IPS-15b (cell line): ENCODE results near the gene PHC2.

Experiments
- H3K27me3 ChIP-seq: one replicate; pipeline ENCODE4 v1.6.1; 2013; ENCODE audit warnings: low read length; ENCODE audit not compliant: control insufficient read depth, insufficient read depth
- H3K36me3 ChIP-seq: one replicate; pipeline ENCODE4 v1.6.1; 2013; ENCODE audit warnings: low read length; ENCODE audit not compliant: control insufficient read depth, insufficient read depth
- H3K4me1 ChIP-seq: one replicate; pipeline ENCODE4 v1.6.1; 2013; ENCODE audit warnings: mild to moderate bottlenecking, low read length; ENCODE audit not compliant: control insufficient read depth, insufficient read depth
- H3K4me3 ChIP-seq: one replicate; pipeline ENCODE4 v1.5.1; 2013; ENCODE audit warnings: low read depth, low read length
- H3K9ac ChIP-seq: one replicate; pipeline ENCODE4 v1.6.1; 2013; ENCODE audit warnings: low read depth, mild to moderate bottlenecking, low read length
- H3K9me3 ChIP-seq: one replicate; pipeline ENCODE4 v1.6.1; 2013; ENCODE audit warnings: mild to moderate bottlenecking, low read length; ENCODE audit not compliant: control insufficient read depth, insufficient read depth

Gene PHC2

GRCh38 chr1:33361532-33362235 lies 69.2 kb downstream of the PHC2 start:
- no peak overlapping the region for H3K4me3 ChIP-seq

GRCh38 chr1:33360367-33360766 lies 70.5 kb downstream of the PHC2 start:
- H3K9ac ChIP-seq: no peak overlapping the region
- no peaks in the 10 kb centered on the region for H3K36me3 ChIP-seq
- peaks cover 28% of the 10 kb centered on the region for H3K27me3 ChIP-seq
- no peak overlapping the region for H3K4me3 ChIP-seq
- no peaks in the 10 kb centered on the region for H3K9me3 ChIP-seq
- peaks cover 33% of the 10 kb centered on the region for H3K4me1 ChIP-seq

More at GRCh38 chr1:33361532-33362235, 69.2 kb downstream of the PHC2 start:
- Histone ChIP-seq H3K36me3 (no peaks in the 10 kb centered on the region), H3K9me3 (no peaks in the 10 kb centered on the region), H3K27me3 (peaks cover 29% of the 10 kb centered on the region), H3K4me1 (peaks cover 33% of the 10 kb centered on the region), H3K9ac (no peak overlapping the region)

- Histone ChIP-seq H3K4me1 (peaks cover 33% of the 10 kb centered on the region), H3K27me3 (peaks cover 31% of the 10 kb centered on the region), H3K4me3 (no peak overlapping the region), H3K9ac (no peak overlapping the region), H3K9me3 (no peaks in the 10 kb centered on the region), H3K36me3 (no peaks in the 10 kb centered on the region)
Measured at GRCh38 chr1:33359931-33360330, 71.0 kb downstream of the PHC2 start.

DNA sequence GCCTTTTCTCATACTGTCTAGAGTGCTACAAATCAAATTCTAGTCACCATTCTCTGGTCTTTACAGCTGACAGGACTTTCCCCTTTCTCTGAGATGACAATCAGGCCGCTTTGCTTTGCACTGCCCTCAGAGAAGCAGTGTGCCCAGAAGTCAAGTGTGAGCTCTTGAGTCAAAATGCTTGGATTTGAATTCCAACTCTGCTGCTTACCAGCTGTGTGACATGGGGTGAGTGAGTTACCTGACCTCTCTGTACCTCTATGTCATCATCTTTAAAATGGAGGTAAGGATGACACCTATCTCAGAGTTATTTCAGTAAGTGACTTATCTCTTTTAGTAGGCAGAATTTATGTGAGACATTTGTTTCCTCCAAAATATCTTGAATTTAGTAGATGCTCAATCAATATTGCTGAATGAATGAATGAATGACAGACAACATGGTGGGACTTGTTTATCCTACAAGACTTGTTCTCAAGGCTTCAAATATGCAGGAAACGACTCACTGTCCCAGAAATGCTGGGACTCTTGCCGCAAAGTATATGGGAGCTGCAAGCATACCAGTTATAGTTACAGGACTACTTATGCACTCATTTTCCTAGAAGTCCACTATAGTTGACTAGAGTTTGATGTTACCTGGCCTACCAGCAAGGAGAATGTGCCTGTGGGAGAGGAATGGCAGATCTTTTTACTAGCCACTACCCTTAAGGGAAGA lies 71.9 kb downstream of the PHC2 start:
- Histone ChIP-seq H3K4me1 (peaks cover 24% of the 10 kb centered on the region), H3K36me3 (no peaks in the 10 kb centered on the region), H3K27me3 (peaks cover 41% of the 10 kb centered on the region), H3K9ac (no peak overlapping the region), H3K4me3 (no peak overlapping the region), H3K9me3 (no peaks in the 10 kb centered on the region)

DNA sequence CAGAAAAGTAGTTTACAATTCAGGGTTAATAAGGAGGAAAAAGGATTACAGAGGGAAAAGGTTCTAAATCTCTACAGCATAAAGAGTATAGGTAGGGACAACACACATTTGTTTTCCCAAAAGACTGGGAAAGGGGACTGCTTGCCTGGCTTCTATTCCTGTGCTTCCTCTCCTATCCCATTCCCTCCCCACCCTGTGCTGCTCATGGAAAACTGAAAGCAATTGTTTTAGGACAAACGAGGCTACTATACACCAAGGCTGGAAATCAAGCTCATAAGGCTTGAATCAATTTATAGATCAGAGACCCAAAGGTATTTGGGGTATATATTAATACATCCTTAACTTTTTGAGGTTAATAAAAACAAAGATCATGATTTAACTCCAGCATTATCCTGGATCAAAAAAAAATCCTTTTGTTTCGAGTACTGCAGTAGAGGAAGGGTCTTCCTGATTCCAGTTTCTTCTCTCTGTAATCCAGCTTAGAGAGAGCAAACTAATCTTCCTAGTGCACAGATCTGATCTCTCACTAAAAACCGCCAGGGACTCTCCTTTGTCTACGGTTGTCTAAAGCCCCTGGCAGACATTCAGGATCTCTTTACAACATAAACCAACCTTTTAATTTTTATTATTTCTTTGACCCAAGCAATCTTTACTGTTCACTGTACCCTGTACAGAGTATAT lies 72.6 kb downstream of the PHC2 start:
- H3K9ac ChIP-seq: no peak overlapping the region
- H3K36me3 ChIP-seq: no peaks in the 10 kb centered on the region
- peaks cover 19% of the 10 kb centered on the region for H3K4me1 ChIP-seq
- H3K9me3 ChIP-seq: no peaks in the 10 kb centered on the region
- no peak overlapping the region for H3K4me3 ChIP-seq
- peaks cover 48% of the 10 kb centered on the region for H3K27me3 ChIP-seq

GRCh38 chr1:33357099-33357498 lies 73.8 kb downstream of the PHC2 start:
- no peaks in the 10 kb centered on the region for H3K9me3 ChIP-seq
- H3K36me3 ChIP-seq: no peaks in the 10 kb centered on the region
- peaks cover 14% of the 10 kb centered on the region for H3K4me1 ChIP-seq
- H3K27me3 ChIP-seq: peaks cover 60% of the 10 kb centered on the region
- no peak overlapping the region for H3K9ac ChIP-seq
- H3K4me3 ChIP-seq: no peak overlapping the region

GRCh38 chr1:33354707-33355316 lies 76.1 kb downstream of the PHC2 start:
- Histone ChIP-seq H3K36me3 (no peaks in the 10 kb centered on the region), H3K4me3 (no peak overlapping the region), H3K27me3 (peaks cover 78% of the 10 kb centered on the region), H3K4me1 (peaks cover 4% of the 10 kb centered on the region), H3K9ac (no peak overlapping the region), H3K9me3 (no peaks in the 10 kb centered on the region)

DNA sequence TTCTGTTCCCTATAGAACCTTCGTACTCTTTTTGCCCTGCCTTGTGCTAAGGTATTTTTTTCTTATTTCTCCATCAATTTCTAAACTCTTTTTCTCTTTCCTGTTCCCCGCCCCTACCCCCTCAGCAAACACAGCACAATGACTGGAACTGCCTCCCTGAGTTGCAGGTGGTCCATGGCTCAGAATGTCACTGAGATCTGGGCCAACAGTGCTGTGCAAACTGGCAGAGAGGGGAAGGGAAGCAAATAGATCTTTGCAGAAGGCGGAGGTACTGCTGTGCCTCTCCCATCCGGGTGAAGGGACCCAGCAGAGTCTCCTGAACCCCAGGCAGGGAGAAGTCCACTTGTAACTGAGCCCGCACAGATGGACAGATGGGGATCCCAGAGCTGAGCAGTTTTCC lies 77.4 kb downstream of the PHC2 start:
- peaks cover 71% of the 10 kb centered on the region for H3K27me3 ChIP-seq
- H3K9me3 ChIP-seq: no peaks in the 10 kb centered on the region
- no peak overlapping the region for H3K9ac ChIP-seq
- H3K36me3 ChIP-seq: no peaks in the 10 kb centered on the region
- H3K4me3 ChIP-seq: no peak overlapping the region
- peaks cover 5% of the 10 kb centered on the region for H3K4me1 ChIP-seq

DNA sequence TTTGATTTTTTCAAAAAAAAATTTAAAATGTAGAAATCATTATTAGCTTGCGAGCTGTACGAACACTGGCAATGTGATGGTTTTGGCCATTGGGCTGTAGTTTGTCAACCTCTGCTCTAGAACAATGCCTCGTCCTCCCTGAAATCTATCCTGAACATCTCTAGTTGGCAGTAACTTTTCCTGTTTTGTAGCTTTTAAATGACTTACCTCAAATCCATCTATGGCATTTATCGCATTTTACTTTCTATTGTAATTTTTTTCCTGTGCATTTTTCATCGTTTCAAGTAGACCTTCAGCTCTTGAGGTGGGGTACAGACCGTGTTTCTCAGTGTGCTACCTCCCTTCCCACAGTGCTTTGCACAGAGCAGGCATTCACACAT lies 79.6 kb downstream of the PHC2 start:
- H3K27me3 ChIP-seq: peaks cover 88% of the 10 kb centered on the region
- H3K4me1 ChIP-seq: peaks cover 18% of the 10 kb centered on the region
- H3K9me3 ChIP-seq: no peaks in the 10 kb centered on the region
- no peaks in the 10 kb centered on the region for H3K36me3 ChIP-seq
- no peak overlapping the region for H3K9ac ChIP-seq
- no peak overlapping the region for H3K4me3 ChIP-seq

DNA sequence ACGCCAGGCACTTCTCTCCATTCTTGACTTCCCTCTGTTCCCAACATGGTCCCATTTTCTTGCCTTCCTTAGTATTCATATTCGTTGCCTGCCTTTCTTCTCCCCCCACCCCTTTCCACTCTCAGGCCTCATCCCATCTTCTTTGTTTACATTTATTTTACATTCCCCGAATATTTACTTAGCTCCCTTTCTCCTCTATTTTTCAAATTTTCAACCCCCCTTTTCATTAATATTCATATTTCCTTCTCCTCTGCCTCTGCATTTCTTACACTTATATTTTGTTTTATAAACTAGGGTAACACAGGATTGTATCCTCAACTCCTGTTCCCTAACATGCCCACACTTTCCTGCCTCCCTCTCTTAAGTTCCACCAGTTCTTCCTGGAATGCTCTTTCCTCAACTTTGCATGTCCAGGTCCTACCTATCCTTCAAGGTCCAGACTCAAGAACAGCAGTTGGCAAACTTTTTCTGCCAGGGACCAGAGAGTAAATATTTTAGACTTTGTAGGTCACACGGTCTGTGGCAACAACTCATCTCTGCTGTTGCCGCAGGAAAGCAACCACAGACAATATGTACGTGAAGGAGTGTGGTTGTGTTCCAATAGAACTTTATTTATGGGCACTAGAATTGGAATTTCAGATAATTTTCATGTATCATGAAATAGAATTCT lies 80.1 kb downstream of the PHC2 start:
- H3K4me1 ChIP-seq: peaks cover 18% of the 10 kb centered on the region
- peaks cover 91% of the 10 kb centered on the region for H3K27me3 ChIP-seq

More for the DNA sequence above, 80.1 kb downstream of the PHC2 start:
- Histone ChIP-seq H3K9ac (no peak overlapping the region), H3K4me3 (peak overlapping the region; percentile 67), H3K9me3 (no peaks in the 10 kb centered on the region), H3K36me3 (no peaks in the 10 kb centered on the region)
